ENCODE measurements around the gene SGSM1.

- TF ChIP-seq, protein P1, sequence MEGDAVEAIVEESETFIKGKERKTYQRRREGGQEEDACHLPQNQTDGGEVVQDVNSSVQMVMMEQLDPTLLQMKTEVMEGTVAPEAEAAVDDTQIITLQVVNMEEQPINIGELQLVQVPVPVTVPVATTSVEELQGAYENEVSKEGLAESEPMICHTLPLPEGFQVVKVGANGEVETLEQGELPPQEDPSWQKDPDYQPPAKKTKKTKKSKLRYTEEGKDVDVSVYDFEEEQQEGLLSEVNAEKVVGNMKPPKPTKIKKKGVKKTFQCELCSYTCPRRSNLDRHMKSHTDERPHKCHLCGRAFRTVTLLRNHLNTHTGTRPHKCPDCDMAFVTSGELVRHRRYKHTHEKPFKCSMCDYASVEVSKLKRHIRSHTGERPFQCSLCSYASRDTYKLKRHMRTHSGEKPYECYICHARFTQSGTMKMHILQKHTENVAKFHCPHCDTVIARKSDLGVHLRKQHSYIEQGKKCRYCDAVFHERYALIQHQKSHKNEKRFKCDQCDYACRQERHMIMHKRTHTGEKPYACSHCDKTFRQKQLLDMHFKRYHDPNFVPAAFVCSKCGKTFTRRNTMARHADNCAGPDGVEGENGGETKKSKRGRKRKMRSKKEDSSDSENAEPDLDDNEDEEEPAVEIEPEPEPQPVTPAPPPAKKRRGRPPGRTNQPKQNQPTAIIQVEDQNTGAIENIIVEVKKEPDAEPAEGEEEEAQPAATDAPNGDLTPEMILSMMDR (IDR thresholded peaks at IDR 0.05) = no peak
- TF ChIP-seq POLR2A (IDR thresholded peaks at IDR 0.05) = no peak
- TF ChIP-seq POLR2AphosphoS5 (IDR thresholded peaks at IDR 0.05) = no peak
Measured at GRCh38 chr22:24796860-24797259, 9.2 kb upstream of the SGSM1 start.

Measured in breast epithelium (tissue), 3 donors.